IPS-15b (cell line): Measurements from ENCODE around the gene IRX1.

ENCODE experiments used
- H3K27me3 ChIP-seq: one replicate; pipeline ENCODE4 v1.6.1; 2013; ENCODE audit warnings: low read length; ENCODE audit not compliant: control insufficient read depth, insufficient read depth
- H3K36me3 ChIP-seq: one replicate; pipeline ENCODE4 v1.6.1; 2013; ENCODE audit warnings: low read length; ENCODE audit not compliant: control insufficient read depth, insufficient read depth
- H3K4me1 ChIP-seq: one replicate; pipeline ENCODE4 v1.6.1; 2013; ENCODE audit warnings: mild to moderate bottlenecking, low read length; ENCODE audit not compliant: control insufficient read depth, insufficient read depth
- H3K4me3 ChIP-seq: one replicate; pipeline ENCODE4 v1.5.1; 2013; ENCODE audit warnings: low read depth, low read length
- H3K9ac ChIP-seq: one replicate; pipeline ENCODE4 v1.6.1; 2013; ENCODE audit warnings: low read depth, mild to moderate bottlenecking, low read length
- H3K9me3 ChIP-seq: one replicate; pipeline ENCODE4 v1.6.1; 2013; ENCODE audit warnings: mild to moderate bottlenecking, low read length; ENCODE audit not compliant: control insufficient read depth, insufficient read depth

The IRX1 gene

GRCh38 chr5:3595006-3595961 is at the start of gene IRX1:
Gene IRX1 (plus strand): TSS chr5:3595832. CDS start chr5:3596106, 274 bp downstream.
- Histone ChIP-seq H3K27me3 (peaks cover 86% of the 10 kb centered on the region), H3K9me3 (no peaks in the 10 kb centered on the region), H3K9ac (no peak within 1 kb of the TSS), H3K4me3 (peak within 1 kb of the TSS; percentile 46), H3K36me3 (no peaks in the 10 kb centered on the region), H3K4me1 (peaks cover 9% of the 10 kb centered on the region)

GRCh38 chr5:3546028-3546427 is 49.6 kb upstream of the IRX1 start:
- no peak overlapping the region for H3K4me3 ChIP-seq
- H3K4me1 ChIP-seq = no peaks in the 10 kb centered on the region
- H3K27me3 ChIP-seq = no peaks in the 10 kb centered on the region
- no peaks in the 10 kb centered on the region for H3K9me3 ChIP-seq
- H3K36me3 ChIP-seq = no peaks in the 10 kb centered on the region
- no peak overlapping the region for H3K9ac ChIP-seq

- H3K36me3 ChIP-seq = no peaks in the 10 kb centered on the region
- no peaks in the 10 kb centered on the region for H3K9me3 ChIP-seq
- H3K27me3 ChIP-seq = no peaks in the 10 kb centered on the region
- no peak overlapping the region for H3K9ac ChIP-seq
- H3K4me3 ChIP-seq = no peak overlapping the region
- H3K4me1 ChIP-seq = no peaks in the 10 kb centered on the region
Observed at GRCh38 chr5:3564116-3564515, 31.5 kb upstream of the IRX1 start.

- H3K4me3 ChIP-seq = no peak overlapping the region
- H3K36me3 ChIP-seq = no peaks in the 10 kb centered on the region
- no peak overlapping the region for H3K9ac ChIP-seq
- H3K27me3 ChIP-seq = no peaks in the 10 kb centered on the region
- H3K4me1 ChIP-seq = no peaks in the 10 kb centered on the region
- no peaks in the 10 kb centered on the region for H3K9me3 ChIP-seq
Observed at GRCh38 chr5:3564827-3565518, 30.7 kb upstream of the IRX1 start.

- Histone ChIP-seq H3K36me3 (no peaks in the 10 kb centered on the region), H3K27me3 (peaks cover 63% of the 10 kb centered on the region), H3K9ac (no peak overlapping the region), H3K9me3 (no peaks in the 10 kb centered on the region), H3K4me1 (no peaks in the 10 kb centered on the region), H3K4me3 (no peak overlapping the region)
Observed at GRCh38 chr5:3584724-3585531, 10.7 kb upstream of the IRX1 start.

GRCh38 chr5:3590161-3590966 is 5.3 kb upstream of the IRX1 start:
- no peak overlapping the region for H3K9ac ChIP-seq
- peaks cover 7% of the 10 kb centered on the region for H3K4me1 ChIP-seq
- peaks cover 94% of the 10 kb centered on the region for H3K27me3 ChIP-seq
- no peaks in the 10 kb centered on the region for H3K36me3 ChIP-seq
- no peaks in the 10 kb centered on the region for H3K9me3 ChIP-seq
- peak overlapping the region; percentile 43 for H3K4me3 ChIP-seq

GRCh38 chr5:3590967-3591900 is 4.4 kb upstream of the IRX1 start:
- peaks cover 86% of the 10 kb centered on the region for H3K27me3 ChIP-seq
- H3K36me3 ChIP-seq = no peaks in the 10 kb centered on the region
- H3K9ac ChIP-seq = no peak overlapping the region
- H3K4me1 ChIP-seq = peaks cover 7% of the 10 kb centered on the region
- peak overlapping the region; percentile 43 for H3K4me3 ChIP-seq
- H3K9me3 ChIP-seq = no peaks in the 10 kb centered on the region

GRCh38 chr5:3592298-3592697 is 3.3 kb upstream of the IRX1 start:
- H3K9me3 ChIP-seq = no peaks in the 10 kb centered on the region
- H3K4me3 ChIP-seq = peak overlapping the region; percentile 13
- H3K27me3 ChIP-seq = peaks cover 86% of the 10 kb centered on the region
- no peaks in the 10 kb centered on the region for H3K36me3 ChIP-seq
- H3K9ac ChIP-seq = no peak overlapping the region
- peaks cover 7% of the 10 kb centered on the region for H3K4me1 ChIP-seq

- H3K9me3 ChIP-seq = no peaks in the 10 kb centered on the region
- H3K4me3 ChIP-seq = peak overlapping the region; percentile 36
- H3K9ac ChIP-seq = no peak overlapping the region
- no peaks in the 10 kb centered on the region for H3K36me3 ChIP-seq
- H3K27me3 ChIP-seq = peaks cover 86% of the 10 kb centered on the region
- H3K4me1 ChIP-seq = peaks cover 9% of the 10 kb centered on the region
Observed at GRCh38 chr5:3593771-3594509, 1.7 kb upstream of the IRX1 start.

- peaks cover 9% of the 10 kb centered on the region for H3K4me1 ChIP-seq
- H3K27me3 ChIP-seq = peaks cover 86% of the 10 kb centered on the region
- peak overlapping the region; percentile 36 for H3K4me3 ChIP-seq
Observed at GRCh38 chr5:3594510-3595005, 1.1 kb upstream of the IRX1 start.

More at GRCh38 chr5:3594510-3595005, 1.1 kb upstream of the IRX1 start:
- Histone ChIP-seq H3K9me3 (no peaks in the 10 kb centered on the region), H3K9ac (no peak overlapping the region), H3K36me3 (no peaks in the 10 kb centered on the region)
